Upper lobe of right lung (tissue), 1 donor: ENCODE measurements around the gene PSMB4. TPM values are rescaled to one million over a fixed set of nuclear protein-coding genes. Genes with fewer than 3 reads are reported as not detected.
A peak's percentile ranks its signal among the peaks of the same experiment; 100 is the strongest.
"Not testable (repeated sequence)": the region's sequence is repeated elsewhere in the genome, so short reads cannot be mapped to it uniquely, and the experiment has no call there.

Experiments
- ATAC-seq: fragments of 200-7000 bp; cut with Tn5 transposase; one replicate; pipeline ENCODE4 v1.9.1; 2020; ENCODE audit warnings: mild to moderate bottlenecking, moderate library complexity
- DNase-seq: peaks from one replicate; pipeline ENCODE4 v3.0.0-alpha.2; 2020
- H3K27ac ChIP-seq: fragments of 200-600 bp; one replicate; pipeline ENCODE4 v1.8.0; 2022
- H3K27me3 ChIP-seq: fragments of 200-600 bp; one replicate; pipeline ENCODE4 v1.8.0; 2022; ENCODE audit warnings: mild to moderate bottlenecking
- H3K36me3 ChIP-seq: fragments of 200-600 bp; one replicate; pipeline ENCODE4 v1.8.0; 2022
- H3K4me1 ChIP-seq: fragments of 200-600 bp; one replicate; pipeline ENCODE4 v1.8.0; 2022
- H3K4me3 ChIP-seq: fragments of 200-600 bp; one replicate; pipeline ENCODE4 v1.8.0; 2022; ENCODE audit warnings: mild to moderate bottlenecking
- H3K9me3 ChIP-seq: fragments of 200-600 bp; one replicate; pipeline ENCODE4 v1.8.0; 2022
- CTCF ChIP-seq: fragments of 200-600 bp; IDR thresholded peaks from one replicate; pipeline ENCODE4 v1.8.0; 2022; ENCODE audit warnings: antibody characterized with exemption
- intact Hi-C: fragments of 100-400 bp; cut with DNase I; formaldehyde crosslinking; loops from one replicate; pipeline ENCODE4 v1.11.0; 2022
- long read RNA-seq: library from polyadenylated mRNA; unstranded; transcript quantifications from one replicate; pipeline ENCODE4 v2.0.0, GENCODE V29; 2021
- total RNA-seq: library from RNA; stranded (reverse); fragmentation: NEBNext Ultra II Directional; extraction: Animal tissue kit (Norgen Biotek cat#: 25700); gene quantifications from one replicate; pipeline ENCODE4 v1.2.1, GENCODE V29; 2021
- donor health status: DM: no; HTN: yes; CAD: no; lungs with severe emphysema.

PSMB4 gene
- 177 TPM for total RNA-seq
- long read RNA-seq, transcript PSMB4-201 (7 exons, 964 nt) = major isoform, 15 of 19 reads
- long read RNA-seq, partial matches to known transcripts = 1 of 19 reads
- long read RNA-seq, other reads (novel, unspliced or antisense) = 1 of 19 reads

DNA sequence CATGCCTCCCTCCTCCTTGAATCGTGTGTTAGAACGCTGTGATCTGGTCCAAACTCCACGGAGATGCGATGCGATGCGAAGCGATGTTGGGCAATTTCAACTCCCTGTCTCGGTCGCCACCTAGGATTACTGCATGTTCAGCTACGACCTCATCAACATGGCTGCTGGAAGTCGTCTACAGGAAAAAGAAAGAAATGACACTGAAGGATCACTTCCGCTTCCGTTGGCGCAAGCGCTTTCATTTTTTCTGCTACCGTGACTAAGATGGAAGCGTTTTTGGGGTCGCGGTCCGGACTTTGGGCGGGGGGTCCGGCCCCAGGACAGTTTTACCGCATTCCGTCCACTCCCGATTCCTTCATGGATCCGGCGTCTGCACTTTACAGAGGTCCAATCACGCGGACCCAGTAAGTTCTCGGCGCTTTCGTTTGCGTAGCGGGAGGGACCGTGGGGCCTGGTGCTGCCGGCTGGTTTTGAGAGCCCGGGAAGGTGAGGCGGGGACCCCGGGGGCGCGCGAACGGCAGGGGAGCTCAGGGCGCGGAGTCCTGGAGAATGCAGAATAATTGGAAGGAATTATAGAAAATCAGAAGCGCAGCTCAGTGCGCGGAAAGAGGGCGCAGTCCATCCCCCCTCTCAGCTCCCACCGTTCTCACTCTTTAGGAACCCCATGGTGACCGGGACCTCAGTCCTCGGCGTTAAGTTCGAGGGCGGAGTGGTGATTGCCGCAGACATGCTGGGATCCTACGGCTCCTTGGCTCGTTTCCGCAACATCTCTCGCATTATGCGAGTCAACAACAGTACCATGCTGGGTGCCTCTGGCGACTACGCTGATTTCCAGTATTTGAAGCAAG, at the start of gene PSMB4:
PSMB4 (plus strand) TSS at position 250 of the 848 bp plus-strand sequence; CDS start at position 265, 15 bp downstream.
- peaks cover 42% of the 10 kb centered on the region for H3K36me3 ChIP-seq
- peak within 1 kb of the TSS; percentile 84 for H3K4me3 ChIP-seq
- TF ChIP-seq CTCF = peak; percentile 36
- H3K27me3 ChIP-seq = no peaks in the 10 kb centered on the region
- intact Hi-C loops = no loop called here
- ATAC-seq = peak; percentile 96
- H3K9me3 ChIP-seq = no peaks in the 10 kb centered on the region
- peak; percentile 80 for DNase-seq
- peaks cover 10% of the 10 kb centered on the region for H3K4me1 ChIP-seq
- peak within 1 kb of the TSS; percentile 95 for H3K27ac ChIP-seq

DNA sequence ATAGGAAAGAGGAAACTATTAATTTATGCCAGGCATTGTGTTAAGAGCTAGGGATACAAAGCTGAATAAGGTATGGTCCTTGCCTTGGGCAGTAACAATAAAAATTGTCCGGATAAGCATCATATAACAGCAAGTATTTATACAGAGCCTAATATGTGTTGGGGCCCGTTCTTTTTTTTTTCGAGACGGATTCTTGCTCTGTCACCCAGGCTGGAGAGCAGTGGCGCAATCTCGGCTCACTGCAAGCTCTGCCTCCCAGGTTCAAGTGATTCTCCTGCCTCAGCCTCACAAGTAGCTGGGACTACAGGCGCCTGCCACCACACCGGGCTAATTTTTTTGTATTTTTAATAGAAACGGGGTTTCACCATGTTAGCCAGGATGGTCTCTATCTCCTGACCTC, 49.0 kb upstream of the PSMB4 start:
- H3K4me1 ChIP-seq, H3K27ac ChIP-seq, H3K36me3 ChIP-seq, DNase-seq, ATAC-seq, H3K4me3 ChIP-seq, intact Hi-C loops, H3K27me3 ChIP-seq, H3K9me3 ChIP-seq: not testable (repeated sequence)

GRCh38 chr1:151352021-151352718, 47.2 kb upstream of the PSMB4 start:
- no peak overlapping the region for H3K27ac ChIP-seq
- intact Hi-C loops = no loop called here
- no peaks in the 10 kb centered on the region for H3K36me3 ChIP-seq
- no peaks in the 10 kb centered on the region for H3K9me3 ChIP-seq
- DNase-seq (no peak), ATAC-seq (no peak)
- no peaks in the 10 kb centered on the region for H3K27me3 ChIP-seq
- no peak overlapping the region for H3K4me3 ChIP-seq
- no peak for TF ChIP-seq CTCF
- no peaks in the 10 kb centered on the region for H3K4me1 ChIP-seq

GRCh38 chr1:151356696-151357095, 42.7 kb upstream of the PSMB4 start:
- H3K4me1 ChIP-seq = no peaks in the 10 kb centered on the region
- no peak overlapping the region for H3K27ac ChIP-seq
- intact Hi-C loops = no loop called here
- no peaks in the 10 kb centered on the region for H3K9me3 ChIP-seq
- no peak for TF ChIP-seq CTCF
- no peaks in the 10 kb centered on the region for H3K27me3 ChIP-seq
- no peaks in the 10 kb centered on the region for H3K36me3 ChIP-seq
- ATAC-seq (peak; percentile 51), DNase-seq (no peak)
- no peak overlapping the region for H3K4me3 ChIP-seq

GRCh38 chr1:151361883-151362282, 37.5 kb upstream of the PSMB4 start:
- no peaks in the 10 kb centered on the region for H3K4me1 ChIP-seq
- H3K9me3 ChIP-seq = no peaks in the 10 kb centered on the region
- peaks cover 30% of the 10 kb centered on the region for H3K36me3 ChIP-seq
- DNase-seq (no peak), ATAC-seq (no peak)
- intact Hi-C loops = no loop called here
- no peak for TF ChIP-seq CTCF
- no peaks in the 10 kb centered on the region for H3K27me3 ChIP-seq
- no peak overlapping the region for H3K4me3 ChIP-seq
- no peak overlapping the region for H3K27ac ChIP-seq
